Endothelial cell (in vitro differentiated cells): ENCODE data around the gene CETP. TPM values are rescaled to one million over a fixed set of nuclear protein-coding genes. Genes with fewer than 3 reads are reported as not detected.
"Not testable (repeated sequence)": the region's sequence is repeated elsewhere in the genome, so short reads cannot be mapped to it uniquely, and the experiment has no call there.

Experiments used
- DNase-seq: peaks from one replicate; pipeline ENCODE4 v3.0.0; 2021; ENCODE audit warnings: low spot score
- H3K27ac Mint-ChIP-seq: one replicate; pipeline ENCODE4 v1.8.0; 2021; ENCODE audit warnings: mixed read lengths, inconsistent platforms; ENCODE audit not compliant: unreplicated experiment
- H3K27me3 Mint-ChIP-seq: one replicate; pipeline ENCODE4 v1.8.0; 2021; ENCODE audit warnings: mild to moderate bottlenecking, moderate library complexity, mixed read lengths, inconsistent platforms; ENCODE audit not compliant: unreplicated experiment
- H3K36me3 Mint-ChIP-seq: one replicate; pipeline ENCODE4 v1.8.0; 2021; ENCODE audit warnings: mild to moderate bottlenecking, low read depth, mixed read lengths, inconsistent platforms; ENCODE audit not compliant: unreplicated experiment
- H3K4me1 Mint-ChIP-seq: one replicate; pipeline ENCODE4 v1.8.0; 2021; ENCODE audit warnings: mild to moderate bottlenecking, mixed read lengths, inconsistent platforms; ENCODE audit not compliant: unreplicated experiment
- H3K4me3 Mint-ChIP-seq: one replicate; pipeline ENCODE4 v1.8.0; 2021; ENCODE audit warnings: mild to moderate bottlenecking, mixed read lengths, inconsistent platforms; ENCODE audit not compliant: unreplicated experiment
- H3K9me3 Mint-ChIP-seq: one replicate; pipeline ENCODE4 v1.8.0; 2021; ENCODE audit warnings: mixed read lengths, inconsistent platforms; ENCODE audit not compliant: unreplicated experiment
- total RNA-seq: library from RNA; stranded (reverse); fragmentation: NEBNext Ultra II Directional; extraction: Animal tissue kit (Norgen Biotek cat#: 25700); gene quantifications from one replicate; pipeline ENCODE4 v1.2.1, GENCODE V29; 2021; ENCODE audit not compliant: unreplicated experiment
- TF ChIP-seq, protein P1 (sequence below): fragments of 200-600 bp; sonication (generic); IDR thresholded peaks from one replicate; pipeline ENCODE4 v1.5.0; 2021; ENCODE audit warnings: antibody characterized with exemption; ENCODE audit not compliant: unreplicated experiment

CETP gene
- total RNA-seq, 1 donor from 2014 or later: 7.8 TPM

DNA sequence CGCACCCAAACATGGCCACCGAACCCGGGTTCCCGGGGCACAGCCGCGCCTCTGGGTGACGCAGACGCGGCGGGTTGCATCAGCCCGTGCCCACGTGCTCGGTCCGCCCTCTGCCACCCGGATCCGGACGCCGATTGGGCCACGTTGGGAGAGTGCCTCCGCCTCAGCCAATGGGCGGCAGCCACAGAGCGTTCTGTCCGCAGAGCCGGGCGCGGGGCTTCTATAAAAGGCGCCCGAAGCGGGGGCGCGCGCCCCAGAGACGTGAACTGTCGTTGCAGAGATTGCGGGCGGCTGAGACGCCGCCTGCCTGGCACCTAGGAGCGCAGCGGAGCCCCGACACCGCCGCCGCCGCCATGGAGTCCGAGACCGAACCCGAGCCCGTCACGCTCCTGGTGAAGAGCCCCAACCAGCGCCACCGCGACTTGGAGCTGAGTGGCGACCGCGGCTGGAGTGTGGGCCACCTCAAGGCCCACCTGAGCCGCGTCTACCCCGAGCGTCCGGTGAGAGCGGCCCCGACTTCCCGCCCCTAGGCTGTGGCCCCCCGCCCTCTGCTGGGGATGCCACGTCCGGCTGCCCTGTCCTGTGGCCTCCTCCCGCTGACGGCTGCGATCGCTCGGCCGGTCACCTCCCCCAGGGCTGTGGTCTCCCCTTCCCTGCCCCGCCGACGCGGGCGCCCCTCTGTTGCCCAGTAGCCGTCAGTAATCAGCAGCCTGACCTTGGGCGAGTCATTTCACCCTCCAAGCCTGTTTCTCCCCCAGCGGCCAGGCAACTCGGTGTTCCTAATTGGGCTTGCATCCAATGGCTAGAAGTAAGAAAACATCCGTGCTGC, 29.6 kb upstream of the CETP start, which contains the start of gene HERPUD1:
TSS of gene HERPUD1 (plus strand) at position 251 of the 829 bp plus-strand sequence. CDS start at position 354, 103 bp downstream.
- Mint-ChIP-seq H3K36me3 (peaks cover 21% of the 10 kb centered on the region), H3K4me1 (peaks cover 23% of the 10 kb centered on the region), H3K27me3 (peaks cover 10% of the 10 kb centered on the region), H3K4me3 (peak within 1 kb of the TSS; percentile 97), H3K27ac (peak within 1 kb of the TSS; percentile 96), H3K9me3 (no peaks in the 10 kb centered on the region)
- peak; percentile 99 for DNase-seq
- TF ChIP-seq, protein P1, sequence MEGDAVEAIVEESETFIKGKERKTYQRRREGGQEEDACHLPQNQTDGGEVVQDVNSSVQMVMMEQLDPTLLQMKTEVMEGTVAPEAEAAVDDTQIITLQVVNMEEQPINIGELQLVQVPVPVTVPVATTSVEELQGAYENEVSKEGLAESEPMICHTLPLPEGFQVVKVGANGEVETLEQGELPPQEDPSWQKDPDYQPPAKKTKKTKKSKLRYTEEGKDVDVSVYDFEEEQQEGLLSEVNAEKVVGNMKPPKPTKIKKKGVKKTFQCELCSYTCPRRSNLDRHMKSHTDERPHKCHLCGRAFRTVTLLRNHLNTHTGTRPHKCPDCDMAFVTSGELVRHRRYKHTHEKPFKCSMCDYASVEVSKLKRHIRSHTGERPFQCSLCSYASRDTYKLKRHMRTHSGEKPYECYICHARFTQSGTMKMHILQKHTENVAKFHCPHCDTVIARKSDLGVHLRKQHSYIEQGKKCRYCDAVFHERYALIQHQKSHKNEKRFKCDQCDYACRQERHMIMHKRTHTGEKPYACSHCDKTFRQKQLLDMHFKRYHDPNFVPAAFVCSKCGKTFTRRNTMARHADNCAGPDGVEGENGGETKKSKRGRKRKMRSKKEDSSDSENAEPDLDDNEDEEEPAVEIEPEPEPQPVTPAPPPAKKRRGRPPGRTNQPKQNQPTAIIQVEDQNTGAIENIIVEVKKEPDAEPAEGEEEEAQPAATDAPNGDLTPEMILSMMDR: peak; percentile 39

DNA sequence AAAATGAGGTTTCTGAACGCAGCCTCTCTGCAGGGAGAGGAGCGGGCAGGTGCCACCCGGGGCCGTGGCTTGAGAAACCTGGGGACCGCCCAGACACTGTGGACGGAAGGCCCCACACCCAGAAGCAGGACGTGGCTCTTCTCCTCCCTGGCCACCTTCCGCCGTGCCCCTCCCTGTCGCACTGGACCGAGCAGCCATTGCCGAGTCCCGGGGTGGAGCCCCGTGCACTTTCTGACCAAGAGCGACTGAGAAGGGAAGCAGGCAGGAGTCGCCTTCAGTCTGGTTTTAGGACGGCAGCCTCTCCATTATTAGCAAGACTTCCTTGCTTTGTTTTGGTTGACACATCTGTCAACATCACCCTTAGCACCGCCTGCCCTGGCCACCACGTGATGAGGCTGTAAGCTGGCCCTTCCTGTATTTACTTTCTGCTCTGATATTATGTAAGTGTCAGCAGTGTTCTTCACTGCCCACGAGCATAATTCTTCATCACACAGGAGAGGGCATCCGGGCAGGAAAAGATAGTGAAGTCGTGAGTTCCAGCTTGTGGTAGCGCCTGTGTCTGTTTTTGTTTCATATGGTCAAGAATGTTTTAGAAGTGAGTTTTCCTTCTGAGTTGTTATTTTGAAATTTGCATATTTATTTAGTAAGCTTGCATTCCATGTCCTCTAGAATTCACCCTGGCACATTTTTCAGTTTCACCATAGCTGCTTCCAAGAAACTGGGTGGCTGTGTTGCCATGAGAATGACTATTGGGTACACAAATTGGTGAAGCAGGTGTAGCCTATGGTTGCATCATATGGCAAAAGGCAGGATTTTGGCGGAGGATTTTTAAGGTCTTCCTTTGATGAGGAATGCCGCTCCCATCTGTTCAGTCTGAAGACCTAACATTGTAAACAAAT, 28.8 kb upstream of the CETP start:
- Mint-ChIP-seq H3K36me3 (peaks cover 28% of the 10 kb centered on the region), H3K4me1 (peaks cover 25% of the 10 kb centered on the region), H3K27ac (peak overlapping the region; percentile 96), H3K9me3 (no peaks in the 10 kb centered on the region), H3K4me3 (peak overlapping the region; percentile 97), H3K27me3 (peaks cover 10% of the 10 kb centered on the region)
- peak; percentile 66 for DNase-seq
- TF ChIP-seq, protein P1: no peak

DNA sequence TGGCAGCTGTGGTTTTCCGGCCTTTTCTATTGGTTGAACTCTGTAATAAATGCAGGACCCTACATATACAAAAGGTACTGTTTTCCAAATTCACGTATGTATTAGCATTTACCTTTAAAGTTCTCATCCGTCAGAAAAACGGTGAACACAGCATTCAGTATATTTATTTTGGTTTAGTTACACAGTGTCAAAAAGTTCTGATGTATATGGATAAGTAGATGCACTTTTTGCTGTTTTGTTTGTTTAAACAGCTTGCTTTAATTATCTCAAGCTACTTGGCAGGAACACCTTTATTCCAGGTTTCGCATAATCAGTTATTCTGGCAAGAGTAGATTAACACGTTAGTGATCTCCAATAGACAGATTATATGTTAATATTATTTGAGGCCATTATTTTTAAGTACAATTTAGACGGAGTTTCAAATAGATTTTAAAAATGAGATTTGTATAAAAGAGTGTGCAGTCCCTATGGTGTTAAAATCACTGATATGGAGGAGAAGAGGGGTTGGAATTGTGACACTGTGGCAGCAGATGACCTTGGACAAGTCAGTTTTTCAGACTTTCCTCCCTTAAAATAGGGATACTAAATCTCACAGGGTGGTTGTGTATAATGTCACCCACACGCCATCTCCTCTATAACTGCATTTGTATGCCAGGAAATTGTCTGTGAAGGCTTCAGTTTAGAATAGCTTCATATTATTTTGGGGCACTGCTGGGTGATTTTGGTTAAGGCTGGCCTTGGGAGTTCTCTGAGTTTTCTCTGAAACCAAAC, 27.7 kb upstream of the CETP start:
- H3K4me3 Mint-ChIP-seq: peak overlapping the region; percentile 86
- TF ChIP-seq, protein P1: no peak
- no peak for DNase-seq
- H3K36me3 Mint-ChIP-seq: peaks cover 36% of the 10 kb centered on the region
- H3K9me3 Mint-ChIP-seq: no peaks in the 10 kb centered on the region
- peaks cover 26% of the 10 kb centered on the region for H3K4me1 Mint-ChIP-seq
- peaks cover 10% of the 10 kb centered on the region for H3K27me3 Mint-ChIP-seq
- H3K27ac Mint-ChIP-seq: peak overlapping the region; percentile 30

DNA sequence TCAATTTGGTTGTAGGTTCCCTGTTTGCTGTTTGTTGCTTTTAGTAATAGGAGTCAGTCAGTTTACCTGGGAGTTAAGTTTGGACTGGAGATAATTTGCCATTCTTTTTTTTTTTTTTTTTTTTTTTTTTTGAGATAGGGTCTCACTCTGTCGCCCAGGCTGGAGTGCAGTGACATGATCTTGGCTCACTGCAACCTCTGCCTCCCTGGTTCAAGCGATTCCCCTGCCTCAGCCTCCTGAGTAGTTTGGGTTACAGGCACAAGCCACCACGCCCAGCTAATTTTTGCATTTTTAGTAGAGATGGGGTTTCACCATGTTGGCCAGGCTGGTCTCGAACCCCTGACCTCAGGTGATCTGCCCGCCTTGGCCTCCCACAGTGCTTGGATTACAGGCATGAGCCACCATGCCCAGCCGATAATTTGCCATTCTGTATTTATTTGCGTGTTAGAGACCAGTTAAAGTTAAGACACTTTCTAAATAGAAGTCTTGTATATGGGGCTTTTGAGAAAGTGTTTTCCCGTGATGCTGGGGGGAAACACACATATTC, 27.1 kb upstream of the CETP start:
- Mint-ChIP-seq H3K27ac (peak overlapping the region; percentile 30), H3K4me3 (peak overlapping the region; percentile 86), H3K4me1 (peaks cover 26% of the 10 kb centered on the region), H3K27me3 (peaks cover 10% of the 10 kb centered on the region), H3K36me3 (peaks cover 40% of the 10 kb centered on the region)
- not testable (repeated sequence) for DNase-seq, H3K9me3 Mint-ChIP-seq

DNA sequence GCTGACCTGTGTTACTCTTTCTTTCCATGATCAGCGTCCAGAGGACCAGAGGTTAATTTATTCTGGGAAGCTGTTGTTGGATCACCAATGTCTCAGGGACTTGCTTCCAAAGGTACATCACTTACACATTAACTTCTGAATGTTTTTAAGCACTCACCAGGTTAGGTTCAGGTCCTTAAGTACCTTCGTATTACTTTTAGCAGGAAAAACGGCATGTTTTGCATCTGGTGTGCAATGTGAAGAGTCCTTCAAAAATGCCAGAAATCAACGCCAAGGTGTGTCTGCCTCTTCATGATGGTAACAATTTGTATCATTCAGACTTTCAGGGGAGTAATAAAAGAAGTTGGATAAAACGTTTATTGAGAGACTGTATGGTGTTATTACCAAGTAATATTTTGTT, 26.5 kb upstream of the CETP start:
- TF ChIP-seq, protein P1: no peak
- no peak for DNase-seq
- Mint-ChIP-seq H3K27me3 (peaks cover 10% of the 10 kb centered on the region), H3K36me3 (peaks cover 44% of the 10 kb centered on the region), H3K4me1 (peaks cover 26% of the 10 kb centered on the region), H3K9me3 (no peaks in the 10 kb centered on the region), H3K27ac (peak overlapping the region; percentile 18), H3K4me3 (peak overlapping the region; percentile 4)
